Effector memory CD8-positive, alpha-beta T cell (primary cell): Measurements from ENCODE around the gene DNAJC15.

Experiments used
- ATAC-seq: fragments of 150-1000 bp; cut with Tn5 transposase; replicated peaks from 2 replicates; pipeline ENCODE4 v1.10.0; 2021; ENCODE audit warnings: mild to moderate bottlenecking, moderate library complexity
- DNase-seq, 3 experiments: peaks; one replicate each; pipeline ENCODE4 v3.0.0; 2021
- H3K27ac Mint-ChIP-seq, 2 donors: one replicate each; pipeline ENCODE4 v1.8.0; 2022; ENCODE audit warnings: mild to moderate bottlenecking in 2 of 2, mixed read lengths in 2 of 2, moderate library complexity in 2 of 2
- H3K27me3 Mint-ChIP-seq, 2 donors: one replicate each; pipeline ENCODE4 v1.8.0; 2022; ENCODE audit warnings: mixed read lengths in 2 of 2
- H3K36me3 Mint-ChIP-seq: one replicate; pipeline ENCODE4 v1.8.0; 2022; ENCODE audit warnings: mild to moderate bottlenecking, moderate library complexity, mixed read lengths; ENCODE audit not compliant: insufficient read depth
- H3K4me1 Mint-ChIP-seq, 2 donors: one replicate each; pipeline ENCODE4 v1.8.0; 2022; ENCODE audit warnings: low read depth in 2 of 2, mixed read lengths in 2 of 2
- H3K4me3 Mint-ChIP-seq, 2 donors: one replicate each; pipeline ENCODE4 v1.8.0; 2022; ENCODE audit warnings: mild to moderate bottlenecking in 2 of 2, mixed read lengths in 2 of 2, moderate library complexity in 2 of 2
- H3K9me3 Mint-ChIP-seq, 2 donors: one replicate each; pipeline ENCODE4 v1.8.0; 2022; ENCODE audit warnings: mixed read lengths in 2 of 2

Gene DNAJC15

DNA sequence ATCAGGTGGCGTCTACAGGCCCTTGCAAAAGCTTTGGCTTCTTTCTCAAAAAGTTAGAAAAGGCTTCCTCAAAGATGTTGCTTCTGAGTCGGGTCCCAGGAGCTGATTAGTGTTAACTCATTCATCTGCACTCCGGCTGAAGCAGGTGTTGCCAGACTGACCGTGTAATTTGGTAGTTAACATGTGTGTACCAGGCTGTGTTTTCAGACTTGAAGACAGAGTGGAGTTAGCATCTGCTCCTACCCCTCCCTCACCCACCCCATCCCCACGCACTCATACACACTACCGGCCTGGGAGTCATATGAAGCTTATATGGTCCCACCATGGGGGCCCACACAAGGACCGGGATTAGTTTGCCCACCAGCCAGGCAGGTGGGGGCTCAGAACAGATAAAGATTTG is 111.5 kb downstream of the DNAJC15 start:
- no peaks in the 10 kb centered on the region for H3K9me3 Mint-ChIP-seq
- no peak for ATAC-seq
- no peak overlapping the region for H3K27ac Mint-ChIP-seq
- H3K4me1 Mint-ChIP-seq, result no peaks in the 10 kb centered on the region
- H3K27me3 Mint-ChIP-seq, result peaks cover 14 to 33% of the 10 kb centered on the region in 2 donors
- H3K36me3 Mint-ChIP-seq, result no peaks in the 10 kb centered on the region
- no peak for DNase-seq
- H3K4me3 Mint-ChIP-seq, result no peak overlapping the region

GRCh38 chr13:43135516-43135915 is 112.1 kb downstream of the DNAJC15 start:
- Mint-ChIP-seq H3K4me3 (no peak overlapping the region), H3K4me1 (no peaks in the 10 kb centered on the region), H3K9me3 (no peaks in the 10 kb centered on the region), H3K36me3 (no peaks in the 10 kb centered on the region), H3K27ac (no peak overlapping the region), H3K27me3 (peaks cover 14 to 33% of the 10 kb centered on the region in 2 donors)
- DNase-seq (no peak), ATAC-seq (no peak)

DNA sequence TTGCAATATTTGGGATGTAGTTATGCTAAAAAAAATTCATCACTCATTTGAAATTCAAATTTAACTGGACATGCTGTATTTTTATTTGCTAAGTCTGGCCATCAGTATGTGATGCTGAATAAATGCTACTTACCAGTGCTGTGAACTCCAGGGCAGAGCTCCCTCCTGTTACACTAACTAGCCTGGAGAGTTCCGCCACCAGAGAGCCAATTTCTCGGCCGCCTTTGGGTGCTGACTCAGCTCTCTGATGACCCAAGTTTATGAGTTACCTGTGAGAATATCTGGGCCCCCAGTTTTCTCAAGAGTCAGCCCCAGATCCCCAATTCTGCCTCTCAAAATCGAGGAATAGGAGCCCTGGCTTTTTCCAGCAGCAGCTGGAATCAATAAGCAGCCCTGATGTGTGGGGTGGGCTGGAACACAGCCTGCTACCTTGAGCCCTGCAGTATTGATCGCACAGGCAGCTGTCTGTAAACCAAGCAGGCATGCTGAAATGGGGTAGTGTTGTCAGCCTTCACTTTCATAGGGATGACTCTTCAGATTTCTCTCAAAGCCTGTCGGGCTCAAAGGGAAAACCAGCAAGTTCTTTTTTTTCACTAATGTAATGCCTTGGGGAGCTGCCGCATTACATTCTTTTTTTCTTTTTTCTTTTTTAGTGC is 113.7 kb downstream of the DNAJC15 start:
- H3K36me3 Mint-ChIP-seq, result no peaks in the 10 kb centered on the region
- H3K4me3 Mint-ChIP-seq, result no peak overlapping the region
- ATAC-seq (no peak), DNase-seq (no peak)
- no peak overlapping the region for H3K27ac Mint-ChIP-seq
- H3K4me1 Mint-ChIP-seq, result no peaks in the 10 kb centered on the region
- peaks cover 14 to 35% of the 10 kb centered on the region in 2 donors for H3K27me3 Mint-ChIP-seq
- H3K9me3 Mint-ChIP-seq, result no peaks in the 10 kb centered on the region

GRCh38 chr13:43139211-43139610 is 115.8 kb downstream of the DNAJC15 start:
- ATAC-seq, result no peak
- Mint-ChIP-seq H3K4me1 (no peaks in the 10 kb centered on the region), H3K36me3 (no peaks in the 10 kb centered on the region), H3K27me3 (peaks cover 7 to 28% of the 10 kb centered on the region in 2 donors), H3K4me3 (no peak overlapping the region), H3K27ac (no peak overlapping the region), H3K9me3 (no peaks in the 10 kb centered on the region)
- DNase-seq, result no peak

GRCh38 chr13:43139921-43140320 is 116.5 kb downstream of the DNAJC15 start:
- H3K27ac Mint-ChIP-seq, result no peak overlapping the region
- H3K4me1 Mint-ChIP-seq, result no peaks in the 10 kb centered on the region
- no peak for ATAC-seq
- H3K4me3 Mint-ChIP-seq, result no peak overlapping the region
- no peaks in the 10 kb centered on the region for H3K9me3 Mint-ChIP-seq
- DNase-seq, result no peak
- no peaks in the 10 kb centered on the region for H3K36me3 Mint-ChIP-seq
- H3K27me3 Mint-ChIP-seq, result peaks cover 13 to 21% of the 10 kb centered on the region in 2 donors

DNA sequence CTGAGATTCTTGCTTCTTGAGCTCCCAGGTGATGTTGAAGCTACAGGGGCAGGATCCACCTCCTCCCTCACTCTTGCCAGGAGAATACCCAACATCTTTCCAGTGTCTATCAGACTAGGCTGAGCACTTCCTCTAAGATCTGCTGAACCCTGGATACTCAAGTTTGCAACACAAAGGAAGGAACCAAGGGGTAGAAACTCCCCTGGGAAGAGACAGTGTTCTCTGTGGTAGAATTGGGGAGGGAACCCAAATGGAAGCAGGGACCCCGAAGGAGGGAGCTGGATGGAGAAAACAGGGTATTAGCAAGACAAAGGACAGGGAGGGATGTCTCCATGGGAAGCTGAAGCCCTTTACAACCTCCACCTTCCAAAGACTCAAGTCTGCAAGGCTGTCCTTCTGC is 117.6 kb downstream of the DNAJC15 start:
- Mint-ChIP-seq H3K27ac (no peak overlapping the region), H3K4me1 (no peaks in the 10 kb centered on the region), H3K9me3 (no peaks in the 10 kb centered on the region), H3K27me3 (peaks cover 12 to 18% of the 10 kb centered on the region in 2 donors), H3K4me3 (no peak overlapping the region), H3K36me3 (no peaks in the 10 kb centered on the region)
- DNase-seq, result no peak
- no peak for ATAC-seq

- Mint-ChIP-seq H3K9me3 (no peaks in the 10 kb centered on the region), H3K4me3 (no peak overlapping the region), H3K36me3 (no peaks in the 10 kb centered on the region), H3K4me1 (no peaks in the 10 kb centered on the region), H3K27ac (no peak overlapping the region), H3K27me3 (peaks cover 19 to 20% of the 10 kb centered on the region in 2 donors)
- ATAC-seq (no peak), DNase-seq (no peak)
Observed at GRCh38 chr13:43141685-43142084, 118.3 kb downstream of the DNAJC15 start.

- Mint-ChIP-seq H3K4me3 (no peak overlapping the region), H3K27me3 (peaks cover 20 to 22% of the 10 kb centered on the region in 2 donors), H3K4me1 (no peaks in the 10 kb centered on the region), H3K27ac (no peak overlapping the region), H3K9me3 (no peaks in the 10 kb centered on the region), H3K36me3 (no peaks in the 10 kb centered on the region)
- DNase-seq (no peak), ATAC-seq (no peak)
Observed at GRCh38 chr13:43143591-43143990, 120.2 kb downstream of the DNAJC15 start.

- H3K4me3 Mint-ChIP-seq, result no peak overlapping the region
- no peak for DNase-seq
- peaks cover 20 to 25% of the 10 kb centered on the region in 2 donors for H3K27me3 Mint-ChIP-seq
- H3K4me1 Mint-ChIP-seq, result no peaks in the 10 kb centered on the region
- ATAC-seq, result no peak
- H3K27ac Mint-ChIP-seq, result no peak overlapping the region
- H3K36me3 Mint-ChIP-seq, result no peaks in the 10 kb centered on the region
- no peaks in the 10 kb centered on the region for H3K9me3 Mint-ChIP-seq
Observed at GRCh38 chr13:43145534-43146196, 122.3 kb downstream of the DNAJC15 start.

DNA sequence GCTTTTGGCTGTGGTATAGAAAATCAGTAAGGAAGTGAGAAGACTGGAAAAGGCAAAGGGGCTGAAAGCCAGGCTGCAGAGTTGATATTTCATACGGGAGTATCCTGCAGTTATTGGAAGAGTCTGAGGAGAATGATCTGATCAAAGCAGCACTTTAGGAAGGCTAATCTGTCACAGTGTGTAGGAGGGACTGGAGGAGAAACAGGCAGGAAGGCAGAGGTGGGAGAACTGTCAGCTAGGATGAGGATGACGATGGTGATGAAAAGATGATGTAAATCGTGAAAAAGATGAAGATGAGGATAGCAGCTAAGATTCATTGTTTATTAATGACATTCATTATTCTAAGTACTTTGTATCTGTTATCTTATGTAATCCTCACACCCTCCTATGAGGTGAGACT is 123.0 kb downstream of the DNAJC15 start:
- Mint-ChIP-seq H3K4me3 (no peak overlapping the region), H3K36me3 (peaks cover 4% of the 10 kb centered on the region), H3K4me1 (no peaks in the 10 kb centered on the region), H3K27me3 (peaks cover 24 to 25% of the 10 kb centered on the region in 2 donors), H3K27ac (no peak overlapping the region), H3K9me3 (no peaks in the 10 kb centered on the region)
- ATAC-seq (no peak), DNase-seq (no peak)

GRCh38 chr13:43150369-43151207 is 127.2 kb downstream of the DNAJC15 start:
- H3K27me3 Mint-ChIP-seq, result peaks cover 23 to 33% of the 10 kb centered on the region in 2 donors
- H3K9me3 Mint-ChIP-seq, result no peaks in the 10 kb centered on the region
- DNase-seq, result no peak
- ATAC-seq, result no peak
- H3K4me3 Mint-ChIP-seq, result no peak overlapping the region
- H3K36me3 Mint-ChIP-seq, result peaks cover 4% of the 10 kb centered on the region
- H3K4me1 Mint-ChIP-seq, result no peaks in the 10 kb centered on the region
- no peak overlapping the region for H3K27ac Mint-ChIP-seq

- H3K4me1 Mint-ChIP-seq, result no peaks in the 10 kb centered on the region
- H3K27me3 Mint-ChIP-seq, result peaks cover 17 to 20% of the 10 kb centered on the region in 2 donors
- no peak for DNase-seq
- ATAC-seq, result no peak
- peaks cover 4% of the 10 kb centered on the region for H3K36me3 Mint-ChIP-seq
- H3K27ac Mint-ChIP-seq, result no peak overlapping the region
- H3K9me3 Mint-ChIP-seq, result no peaks in the 10 kb centered on the region
- no peak overlapping the region for H3K4me3 Mint-ChIP-seq
Observed at GRCh38 chr13:43153436-43154090, 130.2 kb downstream of the DNAJC15 start.

- H3K9me3 Mint-ChIP-seq, result no peaks in the 10 kb centered on the region
- no peaks in the 10 kb centered on the region for H3K4me1 Mint-ChIP-seq
- no peak overlapping the region for H3K4me3 Mint-ChIP-seq
- no peak overlapping the region for H3K27ac Mint-ChIP-seq
- H3K27me3 Mint-ChIP-seq, result peaks cover 16 to 17% of the 10 kb centered on the region in 2 donors
- ATAC-seq (no peak), DNase-seq (no peak)
- H3K36me3 Mint-ChIP-seq, result peaks cover 4% of the 10 kb centered on the region
Observed at GRCh38 chr13:43154156-43154651, 130.8 kb downstream of the DNAJC15 start.
